ENCODE measurements around the gene OLIG1. TPM values are rescaled to one million over a fixed set of nuclear protein-coding genes. Genes with fewer than 3 reads are reported as not detected.
A peak's percentile ranks its signal among the peaks of the same experiment; 100 is the strongest.

The OLIG1 gene, protein sequence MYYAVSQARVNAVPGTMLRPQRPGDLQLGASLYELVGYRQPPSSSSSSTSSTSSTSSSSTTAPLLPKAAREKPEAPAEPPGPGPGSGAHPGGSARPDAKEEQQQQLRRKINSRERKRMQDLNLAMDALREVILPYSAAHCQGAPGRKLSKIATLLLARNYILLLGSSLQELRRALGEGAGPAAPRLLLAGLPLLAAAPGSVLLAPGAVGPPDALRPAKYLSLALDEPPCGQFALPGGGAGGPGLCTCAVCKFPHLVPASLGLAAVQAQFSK
- total RNA-seq, result not detected

DNA sequence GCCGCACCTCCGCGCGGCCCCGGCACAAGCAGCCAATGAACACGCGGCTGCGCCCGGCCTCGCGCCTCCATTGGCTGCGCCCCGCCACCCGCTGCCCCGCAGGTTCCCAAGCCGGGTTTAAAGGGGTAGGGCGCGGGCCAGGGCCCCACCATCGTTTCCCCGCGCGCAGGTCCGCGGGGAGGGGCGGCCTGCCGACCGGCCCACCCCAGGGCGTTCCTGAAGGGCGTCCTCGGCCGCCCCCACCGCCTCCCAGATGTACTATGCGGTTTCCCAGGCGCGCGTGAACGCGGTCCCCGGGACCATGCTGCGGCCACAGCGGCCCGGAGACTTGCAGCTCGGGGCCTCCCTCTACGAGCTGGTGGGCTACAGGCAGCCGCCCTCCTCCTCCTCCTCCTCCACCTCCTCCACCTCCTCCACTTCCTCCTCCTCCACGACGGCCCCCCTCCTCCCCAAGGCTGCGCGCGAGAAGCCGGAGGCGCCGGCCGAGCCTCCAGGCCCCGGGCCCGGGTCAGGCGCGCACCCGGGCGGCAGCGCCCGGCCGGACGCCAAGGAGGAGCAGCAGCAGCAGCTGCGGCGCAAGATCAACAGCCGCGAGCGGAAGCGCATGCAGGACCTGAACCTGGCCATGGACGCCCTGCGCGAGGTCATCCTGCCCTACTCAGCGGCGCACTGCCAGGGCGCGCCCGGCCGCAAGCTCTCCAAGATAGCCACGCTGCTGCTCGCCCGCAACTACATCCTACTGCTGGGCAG lies at the start of gene OLIG1:
Gene OLIG1, plus strand, starts transcription at position 148 of the 750 bp plus-strand sequence. Its CDS starts 106 bp downstream, at position 254.
- Histone ChIP-seq H3K9me3 (peaks cover 0 to 15% (median 11%) of the 10 kb centered on the region in 4 donors), H3K36me3 (no peaks in the 10 kb centered on the region), H3K27ac (replicated peaks in 1 of 4) (no peak within 1 kb of the TSS), H3K4me3 (peak within 1 kb of the TSS; percentile 42 to 53 (median 45)), H3K4me1 (peaks cover 17 to 28% (median 28%) of the 10 kb centered on the region in 4 donors), H3K27me3 (peaks cover 0 to 98% (median 56%) of the 10 kb centered on the region in 4 donors)
- no peak for TF ChIP-seq EP300 (IDR thresholded peaks at IDR 0.05)
- TF ChIP-seq POLR2AphosphoS5 (IDR thresholded peaks at IDR 0.05), result no peak
- TF ChIP-seq, protein P1, sequence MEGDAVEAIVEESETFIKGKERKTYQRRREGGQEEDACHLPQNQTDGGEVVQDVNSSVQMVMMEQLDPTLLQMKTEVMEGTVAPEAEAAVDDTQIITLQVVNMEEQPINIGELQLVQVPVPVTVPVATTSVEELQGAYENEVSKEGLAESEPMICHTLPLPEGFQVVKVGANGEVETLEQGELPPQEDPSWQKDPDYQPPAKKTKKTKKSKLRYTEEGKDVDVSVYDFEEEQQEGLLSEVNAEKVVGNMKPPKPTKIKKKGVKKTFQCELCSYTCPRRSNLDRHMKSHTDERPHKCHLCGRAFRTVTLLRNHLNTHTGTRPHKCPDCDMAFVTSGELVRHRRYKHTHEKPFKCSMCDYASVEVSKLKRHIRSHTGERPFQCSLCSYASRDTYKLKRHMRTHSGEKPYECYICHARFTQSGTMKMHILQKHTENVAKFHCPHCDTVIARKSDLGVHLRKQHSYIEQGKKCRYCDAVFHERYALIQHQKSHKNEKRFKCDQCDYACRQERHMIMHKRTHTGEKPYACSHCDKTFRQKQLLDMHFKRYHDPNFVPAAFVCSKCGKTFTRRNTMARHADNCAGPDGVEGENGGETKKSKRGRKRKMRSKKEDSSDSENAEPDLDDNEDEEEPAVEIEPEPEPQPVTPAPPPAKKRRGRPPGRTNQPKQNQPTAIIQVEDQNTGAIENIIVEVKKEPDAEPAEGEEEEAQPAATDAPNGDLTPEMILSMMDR (IDR thresholded peaks at IDR 0.05), result no peak
- no peak for TF ChIP-seq POLR2A (IDR thresholded peaks at IDR 0.05; ENCODE audit: low read depth)
- DNase-seq (ENCODE audit: extremely low spot score), result no peak
- under 1% methylated on average over 41 of the region's 82 CpGs for WGBS
- intact Hi-C loops (cut with DNase I), result no loop called here

DNA sequence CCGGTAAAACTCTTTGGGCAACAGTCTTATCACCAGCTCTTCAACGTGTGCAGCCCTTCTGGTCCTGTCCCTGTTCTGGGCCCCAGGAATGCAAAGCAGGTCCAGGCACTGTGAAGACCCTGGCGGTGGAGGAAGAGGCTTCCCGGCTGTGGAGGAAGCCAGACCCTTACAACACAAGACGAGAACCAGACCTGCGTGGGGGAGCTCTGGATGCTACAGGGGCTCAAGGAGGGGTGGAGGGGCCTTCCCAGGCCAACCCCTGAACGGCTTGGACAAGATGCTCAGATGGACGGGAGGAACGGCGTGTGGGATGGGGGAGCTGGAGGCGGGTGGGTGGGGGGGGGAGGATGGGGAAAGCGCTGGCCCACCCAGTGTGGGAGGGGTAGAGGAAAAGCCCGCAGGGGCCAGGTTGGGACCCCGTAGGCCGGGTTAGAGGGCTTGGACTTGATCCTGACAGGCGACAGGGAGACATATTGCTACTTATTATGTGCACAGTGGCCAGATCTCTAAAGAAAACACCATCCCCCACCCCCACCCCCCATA lies 49.3 kb upstream of the OLIG1 start:
- Histone ChIP-seq H3K36me3 (no peaks in the 10 kb centered on the region), H3K4me1 (peaks cover 15 to 48% (median 44%) of the 10 kb centered on the region in 4 donors), H3K27me3 (peaks cover 0 to 99% (median 56%) of the 10 kb centered on the region in 4 donors), H3K9me3 (no peaks in the 10 kb centered on the region), H3K4me3 (no peak overlapping the region), H3K27ac (replicated peaks in 1 of 4) (no peak overlapping the region)
- TF ChIP-seq POLR2A (IDR thresholded peaks at IDR 0.05; ENCODE audit: low read depth) (no peak), POLR2AphosphoS5 (IDR thresholded peaks at IDR 0.05) (no peak), EP300 (IDR thresholded peaks at IDR 0.05) (no peak)
- TF ChIP-seq, protein P1 (IDR thresholded peaks at IDR 0.05), result no peak
- no peak for DNase-seq (ENCODE audit: extremely low spot score)
- intact Hi-C loops (cut with DNase I), result no loop called here
- 4% methylated on average over 13 of the region's 16 CpGs for WGBS

DNA sequence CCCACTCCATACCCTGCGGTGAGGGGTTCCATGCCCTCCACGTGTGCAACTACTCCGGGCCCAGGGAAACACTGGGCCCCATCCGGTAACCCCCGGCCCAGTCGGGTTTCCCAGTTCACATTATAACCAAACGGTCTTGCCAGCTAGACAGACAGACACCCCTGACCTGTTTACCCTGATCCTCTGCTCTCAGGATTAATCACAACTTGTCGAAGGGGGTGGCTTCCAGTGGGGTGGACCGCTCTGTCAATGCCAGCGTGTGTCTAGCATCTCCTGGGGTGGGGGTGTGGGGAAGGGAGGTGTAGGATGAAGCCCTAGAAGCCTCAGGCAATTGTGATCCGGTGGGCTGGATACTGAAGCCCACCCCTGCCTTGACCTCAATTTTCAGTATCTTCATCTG lies 48.8 kb upstream of the OLIG1 start:
- H3K4me3 ChIP-seq, result no peak overlapping the region
- H3K4me1 ChIP-seq, result peaks cover 17 to 54% (median 49%) of the 10 kb centered on the region in 4 donors
- H3K9me3 ChIP-seq, result no peaks in the 10 kb centered on the region
- DNase-seq (ENCODE audit: extremely low spot score), result no peak
- H3K27me3 ChIP-seq, result peaks cover 0 to 100% (median 60%) of the 10 kb centered on the region in 4 donors
- TF ChIP-seq, protein P1 (IDR thresholded peaks at IDR 0.05), result no peak
- TF ChIP-seq POLR2AphosphoS5 (IDR thresholded peaks at IDR 0.05) (no peak), EP300 (IDR thresholded peaks at IDR 0.05) (no peak), POLR2A (IDR thresholded peaks at IDR 0.05; ENCODE audit: low read depth) (no peak)
- no peaks in the 10 kb centered on the region for H3K36me3 ChIP-seq
- intact Hi-C loops (cut with DNase I), result no loop called here
- WGBS, result 11% methylated on average over 11 of the region's 11 CpGs
- no peak overlapping the region for H3K27ac ChIP-seq (replicated peaks in 1 of 4)

DNA sequence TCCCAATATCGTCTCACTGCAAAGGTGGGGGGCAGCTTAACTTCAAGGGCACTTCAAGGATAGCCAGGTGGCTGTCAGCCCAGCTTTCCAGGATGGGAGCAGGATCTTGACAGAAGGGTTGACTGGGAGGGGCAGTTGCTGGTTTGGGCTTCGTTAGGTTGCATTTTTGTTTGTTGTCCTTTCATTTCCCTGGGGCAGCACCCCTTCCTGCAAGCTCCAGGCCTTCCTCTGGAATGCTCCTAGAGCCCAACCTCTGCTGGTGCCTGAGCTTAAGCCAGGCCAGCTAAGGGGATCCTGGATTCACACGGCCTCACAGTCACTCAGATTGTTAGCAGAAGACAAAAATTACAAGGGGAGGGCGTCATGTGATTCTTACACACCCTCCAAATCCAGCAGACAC lies 48.3 kb upstream of the OLIG1 start:
- no peak for DNase-seq (ENCODE audit: extremely low spot score)
- WGBS, result 16% methylated on average over 4 of the region's 4 CpGs
- Histone ChIP-seq H3K4me3 (no peak overlapping the region), H3K27me3 (peaks cover 0 to 100% (median 61%) of the 10 kb centered on the region in 4 donors), H3K9me3 (no peaks in the 10 kb centered on the region), H3K36me3 (no peaks in the 10 kb centered on the region), H3K4me1 (peaks cover 17 to 59% (median 54%) of the 10 kb centered on the region in 4 donors), H3K27ac (replicated peaks in 1 of 4) (no peak overlapping the region)
- intact Hi-C loops (cut with DNase I), result no loop called here
- no peak for TF ChIP-seq POLR2A (IDR thresholded peaks at IDR 0.05; ENCODE audit: low read depth)

DNA sequence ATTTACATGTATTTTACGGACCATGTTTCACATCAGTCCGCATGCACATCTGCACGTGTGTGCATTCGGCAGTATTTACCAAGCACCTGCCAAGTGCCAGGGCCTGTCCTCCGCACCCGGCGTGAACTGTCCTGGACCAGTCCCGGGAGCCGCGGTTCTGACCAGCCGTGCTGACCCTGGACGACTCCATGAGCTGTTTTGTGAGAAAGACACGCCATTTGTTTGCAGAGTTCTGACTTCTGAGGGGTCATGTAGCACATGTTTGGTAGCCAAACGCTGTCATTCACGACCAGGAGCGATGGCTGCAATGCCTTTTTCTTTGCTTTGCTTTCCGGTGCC lies 47.5 kb upstream of the OLIG1 start:
- no peaks in the 10 kb centered on the region for H3K9me3 ChIP-seq
- H3K4me1 ChIP-seq, result peaks cover 17 to 67% (median 62%) of the 10 kb centered on the region in 4 donors
- no peak overlapping the region for H3K4me3 ChIP-seq
- H3K36me3 ChIP-seq, result no peaks in the 10 kb centered on the region
- no peak for DNase-seq (ENCODE audit: extremely low spot score)
- TF ChIP-seq EP300 (IDR thresholded peaks at IDR 0.05) (no peak), POLR2AphosphoS5 (IDR thresholded peaks at IDR 0.05) (no peak), POLR2A (IDR thresholded peaks at IDR 0.05; ENCODE audit: low read depth) (no peak)
- TF ChIP-seq, protein P1 (IDR thresholded peaks at IDR 0.05), result no peak
- intact Hi-C loops (cut with DNase I), result no loop called here
- 13% methylated on average over 3 of the region's 17 CpGs for WGBS
- peaks cover 0 to 100% (median 66%) of the 10 kb centered on the region in 4 donors for H3K27me3 ChIP-seq
- H3K27ac ChIP-seq (replicated peaks in 1 of 4), result no peak overlapping the region
